HG03045 (cell line): ENCODE measurements around the gene IRF2BP2.
"Not testable (repeated sequence)": the region's sequence is repeated elsewhere in the genome, so short reads cannot be mapped to it uniquely, and the experiment has no call there.

Source experiments
- ATAC-seq: cut with Tn5 transposase; IDR thresholded peaks from one replicate; pipeline ENCODE4 v1.9.1; 2021; ENCODE audit warnings: mild to moderate bottlenecking, moderate library complexity; ENCODE audit not compliant: unreplicated experiment

Gene IRF2BP2

GRCh38 chr1:234634922-234635321 lies 24.9 kb upstream of the IRF2BP2 start:
- not testable (repeated sequence) for ATAC-seq

- ATAC-seq: no peak
These were observed 24.4 kb upstream of the IRF2BP2 start for GRCh38 chr1:234634387-234634786.

- ATAC-seq: no peak
These were observed 23.4 kb upstream of the IRF2BP2 start for GRCh38 chr1:234633246-234634003.

- no peak for ATAC-seq
These were observed 22.2 kb upstream of the IRF2BP2 start for GRCh38 chr1:234632225-234632624.

GRCh38 chr1:234631721-234632125 lies 21.7 kb upstream of the IRF2BP2 start:
- ATAC-seq: no peak

- ATAC-seq: no peak
These were observed 19.0 kb upstream of the IRF2BP2 start for GRCh38 chr1:234629026-234629425.

- ATAC-seq: no peak
These were observed 18.1 kb upstream of the IRF2BP2 start for GRCh38 chr1:234628089-234628488.

- no peak for ATAC-seq
These were observed 17.3 kb upstream of the IRF2BP2 start for GRCh38 chr1:234627009-234627950.

GRCh38 chr1:234626391-234626790 lies 16.4 kb upstream of the IRF2BP2 start:
- ATAC-seq: no peak

GRCh38 chr1:234624724-234625117 lies 14.7 kb upstream of the IRF2BP2 start:
- ATAC-seq: no peak

GRCh38 chr1:234621657-234622335 lies 11.8 kb upstream of the IRF2BP2 start:
- no peak for ATAC-seq

GRCh38 chr1:234621127-234621468 lies 11.1 kb upstream of the IRF2BP2 start:
- no peak for ATAC-seq

GRCh38 chr1:234620272-234621126 lies 10.5 kb upstream of the IRF2BP2 start:
- ATAC-seq: no peak

GRCh38 chr1:234619794-234620247 lies 9.8 kb upstream of the IRF2BP2 start:
- ATAC-seq: no peak

- no peak for ATAC-seq
These were observed 9.1 kb upstream of the IRF2BP2 start for GRCh38 chr1:234619071-234619480.

GRCh38 chr1:234618737-234619049 lies 8.7 kb upstream of the IRF2BP2 start:
- ATAC-seq: no peak

GRCh38 chr1:234617986-234618736 lies 8.2 kb upstream of the IRF2BP2 start:
- ATAC-seq: no peak

- ATAC-seq: no peak
These were observed 7.4 kb upstream of the IRF2BP2 start for GRCh38 chr1:234617131-234617985.

GRCh38 chr1:234616644-234617043 lies 6.7 kb upstream of the IRF2BP2 start:
- ATAC-seq: no peak
